Measurements from ENCODE around the gene KRTAP21-3. TPM values are rescaled to one million over a fixed set of nuclear protein-coding genes. Genes with fewer than 3 reads are reported as not detected.

Gene KRTAP21-3
- total and polyA plus RNA-seq, 2 of the 13 experiments (the other 11 are each of a cell fraction or from before 2014, with no cell fraction given) = not detected

DNA sequence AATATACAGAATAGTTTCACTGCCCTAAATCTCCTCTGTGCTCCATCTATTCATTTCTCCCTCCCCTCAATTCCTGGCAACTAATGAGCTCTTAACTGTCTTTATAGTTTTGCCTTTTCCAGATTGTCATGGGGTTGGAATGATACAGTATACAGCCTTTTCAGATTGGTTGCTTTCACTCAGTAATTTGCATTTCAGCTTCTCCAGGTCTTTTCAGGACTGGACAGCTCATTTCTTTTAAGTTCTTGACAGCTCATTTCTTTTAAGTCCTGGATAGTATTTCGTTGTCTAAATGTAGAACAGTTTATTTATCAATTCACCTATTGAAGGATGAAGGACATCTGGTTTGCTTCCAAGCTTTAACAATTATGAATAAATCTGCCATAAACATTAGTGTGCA is 22.6 kb downstream of the KRTAP21-3 start:
- TF ChIP-seq NR1H2 (CRISPR knock-in tag; IDR thresholded peaks at IDR 0.05; ENCODE audit: borderline replicate concordance, low read depth) (no peak), ZFAT (CRISPR knock-in tag; conservative IDR thresholded peaks at IDR 0.05) (no peak), ZNF670 (CRISPR knock-in tag; IDR thresholded peaks at IDR 0.05; ENCODE audit: borderline replicate concordance) (no peak), SAP130 (CRISPR knock-in tag; IDR thresholded peaks at IDR 0.05; ENCODE audit: low read depth) (no peak), ZNF883 (CRISPR knock-in tag; IDR thresholded peaks at IDR 0.05; ENCODE audit: not compliant biosample characterization) (no peak)
- TF ChIP-seq, protein P1, sequence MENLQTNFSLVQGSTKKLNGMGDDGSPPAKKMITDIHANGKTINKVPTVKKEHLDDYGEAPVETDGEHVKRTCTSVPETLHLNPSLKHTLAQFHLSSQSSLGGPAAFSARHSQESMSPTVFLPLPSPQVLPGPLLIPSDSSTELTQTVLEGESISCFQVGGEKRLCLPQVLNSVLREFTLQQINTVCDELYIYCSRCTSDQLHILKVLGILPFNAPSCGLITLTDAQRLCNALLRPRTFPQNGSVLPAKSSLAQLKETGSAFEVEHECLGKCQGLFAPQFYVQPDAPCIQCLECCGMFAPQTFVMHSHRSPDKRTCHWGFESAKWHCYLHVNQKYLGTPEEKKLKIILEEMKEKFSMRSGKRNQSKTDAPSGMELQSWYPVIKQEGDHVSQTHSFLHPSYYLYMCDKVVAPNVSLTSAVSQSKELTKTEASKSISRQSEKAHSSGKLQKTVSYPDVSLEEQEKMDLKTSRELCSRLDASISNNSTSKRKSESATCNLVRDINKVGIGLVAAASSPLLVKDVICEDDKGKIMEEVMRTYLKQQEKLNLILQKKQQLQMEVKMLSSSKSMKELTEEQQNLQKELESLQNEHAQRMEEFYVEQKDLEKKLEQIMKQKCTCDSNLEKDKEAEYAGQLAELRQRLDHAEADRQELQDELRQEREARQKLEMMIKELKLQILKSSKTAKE (CRISPR knock-in tag; IDR thresholded peaks at IDR 0.05; ENCODE audit: borderline replicate concordance) = no peak
- TF ChIP-seq, protein P2, sequence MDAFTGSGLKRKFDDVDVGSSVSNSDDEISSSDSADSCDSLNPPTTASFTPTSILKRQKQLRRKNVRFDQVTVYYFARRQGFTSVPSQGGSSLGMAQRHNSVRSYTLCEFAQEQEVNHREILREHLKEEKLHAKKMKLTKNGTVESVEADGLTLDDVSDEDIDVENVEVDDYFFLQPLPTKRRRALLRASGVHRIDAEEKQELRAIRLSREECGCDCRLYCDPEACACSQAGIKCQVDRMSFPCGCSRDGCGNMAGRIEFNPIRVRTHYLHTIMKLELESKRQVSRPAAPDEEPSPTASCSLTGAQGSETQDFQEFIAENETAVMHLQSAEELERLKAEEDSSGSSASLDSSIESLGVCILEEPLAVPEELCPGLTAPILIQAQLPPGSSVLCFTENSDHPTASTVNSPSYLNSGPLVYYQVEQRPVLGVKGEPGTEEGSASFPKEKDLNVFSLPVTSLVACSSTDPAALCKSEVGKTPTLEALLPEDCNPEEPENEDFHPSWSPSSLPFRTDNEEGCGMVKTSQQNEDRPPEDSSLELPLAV (CRISPR knock-in tag; conservative IDR thresholded peaks at IDR 0.05; ENCODE audit: low read depth) = no peak
- H3K4me1 ChIP-seq (ENCODE audit: insufficient read depth, low read length) = no peaks in the 10 kb centered on the region
- no peak overlapping the region for H3K4me3 ChIP-seq (replicated peaks in 1 of 3; ENCODE audit: insufficient read depth in 1 of 3, low read depth in 2 of 3, low read length in 3 of 3)
- FAIRE-seq (no peak), DNase-seq (ENCODE audit: low spot score) (no peak), ATAC-seq (no peak)
- no peak overlapping the region for H3K27ac ChIP-seq (ENCODE audit: extremely low read length, insufficient read depth, low read length)
- no peaks in the 10 kb centered on the region for H3K79me2 ChIP-seq (ENCODE audit: insufficient read depth, low read length)
- in situ Hi-C loops (cut with HindIII; ENCODE audit: extremely low pct_ligation_motif_present, low pct_unique_long_range_greater_than_20kb) (no loop called here), intact Hi-C loops (cut with micrococcal nuclease; ENCODE audit: unreplicated experiment) (no loop called here)
- peaks cover 84% of the 10 kb centered on the region for H3K9me3 ChIP-seq (ENCODE audit: low read length)
- H3K4me2 ChIP-seq (ENCODE audit: low read depth, low read length) = no peak overlapping the region
- no TSS peak for BruUV-seq (replicated peaks)
- ChIA-PET POLR2A (no interaction called here), CTCF (ENCODE audit: low intra/inter-chr PET ratio, low total read pairs) (no interaction called here)
- no peak overlapping the region for H3K9ac ChIP-seq (ENCODE audit: insufficient read depth, low read depth, low read length)
- H2AFZ ChIP-seq (ENCODE audit: low read length) = no peak overlapping the region
- H3K36me3 ChIP-seq (replicated peaks in 1 of 2; ENCODE audit: control insufficient read depth in 1 of 2, insufficient read depth in 2 of 2, low read length in 2 of 2) = no peaks in the 10 kb centered on the region
- H4K20me1 ChIP-seq (ENCODE audit: insufficient read depth, low read length) = no peaks in the 10 kb centered on the region
- WGBS (ENCODE audit: low lambda C conversion rate) = 2% methylated on average over 1 of the region's 1 CpG
- no peaks in the 10 kb centered on the region for H3K27me3 ChIP-seq (ENCODE audit: control insufficient read depth in 1 of 2, insufficient read depth in 2 of 2, low read length in 2 of 2)
